NCI-H1092 treated with DMSO at 0.1 percent for 48 hours (cell line): ENCODE measurements around the gene MPC1L.

Experiments used
- DNase-seq: peaks from one replicate; lab custom pipeline; 2025; lab: John Stamatoyannopoulos, UW

MPC1L gene

DNA sequence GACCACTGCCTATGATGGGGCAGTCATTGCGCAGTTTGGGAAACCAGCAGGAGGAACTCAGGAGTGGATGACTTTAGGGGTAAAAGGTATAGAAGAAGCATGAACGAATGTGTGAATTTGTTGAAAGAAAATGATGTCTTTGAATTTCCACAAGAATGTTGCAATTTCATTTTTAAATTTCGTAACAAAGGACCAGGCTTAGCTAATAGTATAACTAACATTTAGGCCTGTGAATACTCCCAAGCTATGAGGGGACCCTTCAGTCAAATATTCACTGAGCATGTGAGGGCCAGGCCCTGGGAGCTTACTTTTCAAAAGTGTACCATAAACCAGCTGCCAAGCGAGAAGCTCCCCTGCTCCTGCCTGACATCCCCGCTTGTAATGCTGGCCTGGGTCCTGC is 5.3 kb downstream of the MPC1L start:
- no peak for DNase-seq

GRCh38 chrX:40632199-40632598 is 9.0 kb downstream of the MPC1L start:
- DNase-seq: no peak

GRCh38 chrX:40637687-40638086 is 14.5 kb downstream of the MPC1L start:
- no peak for DNase-seq

DNA sequence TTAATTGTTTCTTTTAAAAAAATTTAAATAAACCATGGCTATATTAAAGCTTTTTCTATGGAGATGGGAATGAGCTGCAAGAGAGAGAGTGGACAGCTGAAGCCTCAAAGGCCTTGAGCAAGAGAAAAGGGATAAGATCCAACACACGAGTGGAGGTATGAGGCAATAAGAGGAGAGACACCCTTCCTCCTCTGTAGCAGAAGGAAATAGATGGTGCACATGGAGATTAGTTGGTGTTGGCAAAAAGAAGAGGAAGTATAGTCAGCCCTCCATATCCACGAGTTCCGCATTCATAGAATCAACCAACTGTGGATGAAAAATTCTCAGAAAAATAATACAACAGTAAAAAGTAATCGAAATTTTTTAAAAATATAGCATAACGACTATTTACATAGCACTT is 20.9 kb downstream of the MPC1L start:
- no peak for DNase-seq

DNA sequence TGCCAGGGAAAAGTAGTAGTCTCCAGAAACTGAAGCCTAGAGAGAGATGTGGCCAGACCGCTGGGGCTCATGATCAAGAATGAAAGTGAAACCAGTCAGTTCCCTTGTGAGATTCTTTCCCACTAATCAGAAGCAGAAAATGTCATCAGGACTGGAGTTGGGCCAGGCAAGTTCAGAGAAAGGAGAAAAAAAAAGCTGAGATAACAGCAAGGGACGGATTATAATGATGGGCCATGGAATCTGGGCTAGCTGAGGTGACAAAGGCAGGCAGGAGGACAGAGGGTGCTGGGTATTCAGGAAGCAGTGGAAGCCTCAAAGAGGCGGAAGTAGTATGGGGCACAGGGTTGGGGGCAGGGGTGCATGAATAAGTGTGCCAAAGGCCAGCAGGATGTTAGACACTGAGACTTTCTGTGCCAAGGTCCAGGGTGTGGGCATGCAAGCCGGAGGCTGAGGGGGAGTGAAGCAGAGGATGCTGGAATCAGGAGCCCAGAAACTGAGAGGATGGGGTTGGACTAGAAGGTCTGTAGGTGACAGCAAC is 21.7 kb downstream of the MPC1L start:
- no peak for DNase-seq

DNA sequence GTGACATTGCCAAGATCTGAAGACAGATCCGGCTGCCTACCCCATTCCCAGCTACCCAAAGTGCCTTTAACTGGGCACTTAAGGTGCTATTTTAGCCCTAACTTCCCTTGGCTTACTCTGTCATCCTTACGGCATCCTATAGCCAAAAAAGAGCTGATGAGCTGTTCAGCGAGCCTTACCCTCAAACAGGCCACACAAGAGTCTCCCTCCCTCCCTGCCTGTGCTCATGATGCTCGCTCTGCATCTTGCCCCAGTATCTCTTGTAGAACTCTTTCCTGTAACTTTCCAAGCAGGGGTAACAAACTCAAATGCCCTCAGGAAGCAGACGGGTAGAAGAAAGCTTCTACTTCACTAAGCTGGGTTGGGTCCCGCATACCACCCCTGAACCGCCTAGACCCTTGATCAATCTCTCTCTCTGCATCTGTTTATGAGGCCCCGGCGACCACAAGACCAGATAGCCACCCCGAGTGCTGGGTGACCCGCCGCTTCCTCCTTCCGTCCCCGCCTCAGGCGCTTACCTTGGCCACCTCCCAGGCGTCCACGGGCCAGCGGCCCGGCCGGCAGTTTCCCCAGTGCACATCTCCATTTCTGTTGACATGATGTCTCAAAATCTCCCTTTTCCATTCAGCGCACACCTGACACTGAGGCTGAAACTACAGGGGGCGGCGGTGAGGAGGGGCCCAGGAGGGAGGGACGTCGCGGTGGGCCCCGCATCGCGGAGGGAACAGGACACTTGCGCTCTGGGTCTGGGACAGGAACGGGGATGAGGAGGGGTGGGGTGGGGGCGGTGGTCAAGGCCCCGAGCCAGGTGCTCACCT is 23.5 kb downstream of the MPC1L start:
- no peak for DNase-seq

GRCh38 chrX:40647307-40648197 is 24.3 kb downstream of the MPC1L start, which contains the start of gene CXorf38:
Gene CXorf38 (minus strand): TSS chrX:40647561. CDS start chrX:40647520, 41 bp downstream.
- DNase-seq: peak; percentile 90

DNA sequence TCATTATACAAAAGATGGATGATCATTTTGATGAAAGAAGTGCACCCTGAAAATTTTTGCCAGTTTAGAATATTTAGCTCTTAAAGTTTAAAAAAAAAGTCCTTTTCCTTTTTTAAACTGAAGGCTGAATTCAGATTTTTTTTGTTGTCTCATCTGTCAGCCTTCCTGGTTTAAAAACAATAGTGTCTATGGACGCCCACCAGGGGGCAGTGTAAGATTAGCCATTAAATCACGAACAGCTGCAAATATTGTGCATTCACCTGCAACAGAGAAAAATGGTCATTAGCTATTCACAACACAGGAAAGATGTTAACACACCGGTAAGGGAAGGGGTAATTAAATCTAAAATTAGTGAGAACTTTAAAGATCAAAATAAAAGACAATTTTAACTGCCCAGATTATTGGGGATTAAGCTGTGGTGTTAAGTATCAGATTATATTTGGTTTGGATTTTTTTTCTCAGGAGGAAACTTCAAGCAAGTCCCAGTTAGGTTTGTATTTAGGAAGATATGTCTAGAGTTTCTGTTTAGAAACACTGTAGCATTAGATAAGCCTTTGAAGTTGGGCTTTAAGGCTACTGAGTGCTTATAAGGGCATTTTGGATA is 28.5 kb downstream of the MPC1L start:
- peak; percentile 52 for DNase-seq

DNA sequence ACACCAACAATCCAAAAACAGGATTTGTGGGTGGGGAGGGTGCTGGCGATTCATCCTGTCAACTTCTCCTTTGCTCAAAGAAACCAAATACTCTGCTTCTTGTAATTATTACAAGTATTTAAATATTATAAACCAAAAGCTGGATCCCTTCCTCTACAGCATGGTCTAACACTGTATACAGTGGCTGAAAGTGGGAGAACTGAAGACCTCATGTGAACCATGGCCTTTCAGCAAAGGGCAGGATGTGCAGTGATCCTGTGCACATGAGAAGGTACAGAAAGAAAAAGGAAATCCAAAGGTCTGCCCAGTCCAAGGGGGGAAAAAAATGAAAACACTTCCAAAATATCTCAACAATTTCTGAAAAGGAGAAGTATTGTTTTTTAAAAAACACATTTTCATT is 29.4 kb downstream of the MPC1L start:
- DNase-seq: no peak

DNA sequence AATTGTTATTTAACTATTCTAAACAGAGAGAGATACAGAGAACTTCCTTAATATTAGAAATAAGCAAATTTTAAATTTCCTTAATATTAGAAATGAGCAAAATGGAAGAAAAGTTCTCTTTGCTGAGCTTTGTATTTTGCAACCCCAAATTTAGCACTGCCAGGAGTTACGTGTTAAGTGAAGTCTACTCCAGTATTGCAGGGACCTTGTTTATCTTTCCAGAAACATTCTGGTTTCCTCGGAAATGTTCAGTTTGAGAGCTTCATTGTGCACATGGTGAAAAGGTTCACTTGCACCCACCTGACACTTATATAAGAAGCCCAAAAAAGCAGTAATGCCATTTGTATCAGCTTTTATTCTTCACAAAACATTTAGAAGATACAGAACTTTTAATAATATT is 30.3 kb downstream of the MPC1L start:
- DNase-seq: no peak

GRCh38 chrX:40660381-40660780 is 37.2 kb downstream of the MPC1L start:
- DNase-seq: no peak

- DNase-seq: no peak
Observed at GRCh38 chrX:40661489-40661888, 38.3 kb downstream of the MPC1L start.

- DNase-seq: no peak
Observed at GRCh38 chrX:40663078-40663740, 40.0 kb downstream of the MPC1L start.

GRCh38 chrX:40663880-40664630 is 40.8 kb downstream of the MPC1L start:
- DNase-seq: no peak

DNA sequence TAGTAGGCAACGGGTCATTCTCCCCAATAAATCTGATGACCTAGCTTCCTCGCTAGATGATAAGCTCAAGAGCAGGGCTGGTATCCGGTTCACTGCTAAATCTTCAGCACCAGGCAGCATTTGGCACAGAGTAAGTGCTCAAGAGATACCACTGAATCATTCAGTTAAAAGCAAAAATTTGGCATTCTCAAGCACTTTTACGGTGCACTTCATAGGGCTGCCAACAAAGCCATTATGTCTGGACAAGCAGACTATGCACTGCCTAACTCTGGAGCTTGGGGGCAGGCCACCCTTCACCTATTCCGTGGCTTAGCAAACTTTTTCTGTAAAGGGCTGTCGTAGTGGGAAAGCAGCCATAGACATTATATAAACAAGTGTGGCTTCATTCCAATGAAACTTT is 47.9 kb downstream of the MPC1L start:
- peak; percentile 63 for DNase-seq
